ENCODE data around the gene RAB8B.

Gene RAB8B

DNA sequence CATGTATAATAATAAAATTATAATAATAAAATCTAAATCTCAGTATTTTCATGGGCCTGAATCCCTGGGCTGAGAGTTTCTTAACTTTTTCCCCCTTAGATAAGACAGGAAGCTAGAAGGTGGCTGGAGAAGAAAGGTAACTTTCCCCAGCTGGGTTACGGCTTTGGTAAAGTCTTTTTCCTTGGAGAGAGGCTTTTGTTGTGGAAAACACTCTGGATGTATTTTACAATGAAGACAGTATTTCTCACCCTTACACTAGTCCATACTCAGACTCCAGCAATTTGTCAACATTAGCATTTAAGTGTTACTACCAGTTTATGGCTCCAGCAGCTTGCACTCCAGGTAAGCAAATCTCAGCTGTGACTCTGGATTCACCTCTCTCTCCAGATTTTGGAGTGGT lies 122.9 kb downstream of the RAB8B start:
- no peak for DNase-seq (ENCODE audit: low read depth in 3 of 3)

DNA sequence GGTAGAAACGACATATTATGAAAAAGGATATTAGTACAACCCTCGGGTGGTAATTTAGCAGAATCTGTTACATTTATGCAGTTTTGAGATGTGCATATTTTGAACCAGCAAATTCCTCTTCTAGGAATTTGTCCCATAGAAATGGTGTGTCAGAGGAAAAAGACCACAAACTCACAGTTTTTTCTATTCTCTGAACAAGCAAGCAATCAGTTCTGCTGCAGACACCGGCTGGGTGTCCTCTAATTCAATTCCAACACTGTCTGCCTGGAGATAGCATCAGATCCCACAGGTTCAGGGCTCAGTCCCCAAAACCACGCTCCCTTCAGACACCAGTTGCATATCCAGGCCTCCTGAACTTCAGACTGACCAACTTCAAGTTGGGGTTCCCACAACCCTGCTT lies 124.4 kb downstream of the RAB8B start:
- DNase-seq (ENCODE audit: low read depth in 3 of 3), result no peak

DNA sequence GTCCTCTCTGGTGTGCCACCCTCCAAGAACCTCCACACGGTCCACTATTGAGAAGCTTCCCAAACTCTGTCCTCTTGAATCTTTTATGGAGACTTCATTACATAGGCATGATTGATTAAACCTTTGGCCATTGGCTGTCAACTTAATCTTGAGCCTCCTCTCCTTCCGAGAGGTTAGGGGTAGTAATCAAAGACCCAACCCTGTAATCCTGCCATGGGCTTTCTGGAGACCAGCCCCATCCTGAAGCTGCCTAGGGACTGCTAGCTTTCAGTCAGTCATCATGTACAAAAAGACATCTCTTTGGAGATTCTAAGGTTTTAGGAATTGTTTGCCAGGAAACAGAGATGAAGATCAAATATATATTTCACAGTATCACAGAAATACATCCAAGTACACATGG lies 125.0 kb downstream of the RAB8B start:
- DNase-seq (ENCODE audit: low read depth in 3 of 3), result no peak
